Caco-2 (cell line): ENCODE measurements around the gene CEACAM8. TPM values are rescaled to one million over a fixed set of nuclear protein-coding genes. Genes with fewer than 3 reads are reported as not detected.

ENCODE experiments used
- BruUV-seq: library from RNA; stranded (reverse); fragments of 400-500 nt; replicated peaks from 2 replicates; lab custom pipeline; 2021; lab: Mats Ljungman, UMichigan
- CTCF ChIA-PET: fragments of 300-600 bp; sonication (Branson Sonifier 250); formaldehyde crosslinking; loops from one replicate; lab custom pipeline; 2022; ENCODE audit warnings: antibody characterized with exemption; lab: Charles Lee
- POLR2A ChIA-PET: fragments of 300-600 bp; sonication (Branson Sonifier 250); formaldehyde crosslinking; loops from one replicate; lab custom pipeline; 2022; ENCODE audit warnings: antibody characterized with exemption; lab: Charles Lee
- DNase-seq, 2 experiments: peaks; one replicate each; pipeline versions ENCODE4 v3.0.0 to v3.0.0-alpha.2; 2020 to 2022
- H3K27me3 ChIP-seq: replicated peaks from 2 replicates; pipeline ENCODE4 v1.6.0; 2011; ENCODE audit warnings: low read length; ENCODE audit not compliant: control insufficient read depth, insufficient read depth
- H3K36me3 ChIP-seq: 2 replicates; pipeline ENCODE4 v1.5.1; 2011; ENCODE audit warnings: low read length; ENCODE audit not compliant: control insufficient read depth, insufficient read depth
- H3K4me1 ChIP-seq: fragments of 250-450 bp; sonication (Bioruptor Pico); 2 replicates; pipeline ENCODE4 v1.5.1; 2020; ENCODE audit warnings: mild to moderate bottlenecking
- H3K4me3 ChIP-seq: 2 replicates; pipeline ENCODE4 v1.5.1; 2011; ENCODE audit warnings: low read depth, mild to moderate bottlenecking, control low read depth, low read length
- H3K9me3 ChIP-seq: fragments of 250-450 bp; sonication (Bioruptor Pico); 2 replicates; pipeline ENCODE4 v1.5.1; 2020; ENCODE audit warnings: mild to moderate bottlenecking, moderate library complexity
- H3K27ac Mint-ChIP-seq: one replicate; pipeline ENCODE4 v1.8.0; 2022; ENCODE audit warnings: mixed read lengths; ENCODE audit not compliant: unreplicated experiment
- H3K27me3 Mint-ChIP-seq: one replicate; pipeline ENCODE4 v1.8.0; 2022; ENCODE audit warnings: mixed read lengths; ENCODE audit not compliant: insufficient read depth, unreplicated experiment
- H3K36me3 Mint-ChIP-seq: one replicate; pipeline ENCODE4 v1.8.0; 2022; ENCODE audit warnings: mild to moderate bottlenecking, mixed read lengths; ENCODE audit not compliant: insufficient read depth, unreplicated experiment
- H3K4me1 Mint-ChIP-seq: one replicate; pipeline ENCODE4 v1.8.0; 2022; ENCODE audit warnings: low read depth, mixed read lengths; ENCODE audit not compliant: unreplicated experiment
- H3K4me3 Mint-ChIP-seq: one replicate; pipeline ENCODE4 v1.8.0; 2022; ENCODE audit warnings: mild to moderate bottlenecking, moderate library complexity, mixed read lengths; ENCODE audit not compliant: unreplicated experiment
- H3K9me3 Mint-ChIP-seq: one replicate; pipeline ENCODE4 v1.8.0; 2022; ENCODE audit warnings: mixed read lengths; ENCODE audit not compliant: unreplicated experiment
- intact Hi-C: fragments of 100-400 bp; cut with micrococcal nuclease; formaldehyde crosslinking; loops from one replicate; pipeline ENCODE4 v1.10.0; 2022; ENCODE audit not compliant: unreplicated experiment
- total RNA-seq: library from RNA; stranded (reverse); gene quantifications from 2 replicates; pipeline ENCODE4 v1.2.3, GENCODE V29; 2022
- TF ChIP-seq, protein P1 (sequence below), 2 experiments: fragments of 200-600 bp in 1 of 2; IDR thresholded peaks; 1 replicate in 1 of 2; 2 replicates in 1 of 2; pipeline versions ENCODE4 v1.5.1 to v1.8.0; 2011 to 2022; ENCODE audit warnings: antibody characterized with exemption in 1 of 2, control low read depth in 1 of 2, inconsistent platforms in 1 of 2, low read depth in 1 of 2, low read length in 1 of 2, mild to moderate bottlenecking in 1 of 2, moderate library complexity in 1 of 2; ENCODE audit not compliant: insufficient read depth in 1 of 2, severe bottlenecking in 1 of 2, unreplicated experiment in 1 of 2

The CEACAM8 gene
- total RNA-seq, 1 experiment from 2014 or later = not detected

DNA sequence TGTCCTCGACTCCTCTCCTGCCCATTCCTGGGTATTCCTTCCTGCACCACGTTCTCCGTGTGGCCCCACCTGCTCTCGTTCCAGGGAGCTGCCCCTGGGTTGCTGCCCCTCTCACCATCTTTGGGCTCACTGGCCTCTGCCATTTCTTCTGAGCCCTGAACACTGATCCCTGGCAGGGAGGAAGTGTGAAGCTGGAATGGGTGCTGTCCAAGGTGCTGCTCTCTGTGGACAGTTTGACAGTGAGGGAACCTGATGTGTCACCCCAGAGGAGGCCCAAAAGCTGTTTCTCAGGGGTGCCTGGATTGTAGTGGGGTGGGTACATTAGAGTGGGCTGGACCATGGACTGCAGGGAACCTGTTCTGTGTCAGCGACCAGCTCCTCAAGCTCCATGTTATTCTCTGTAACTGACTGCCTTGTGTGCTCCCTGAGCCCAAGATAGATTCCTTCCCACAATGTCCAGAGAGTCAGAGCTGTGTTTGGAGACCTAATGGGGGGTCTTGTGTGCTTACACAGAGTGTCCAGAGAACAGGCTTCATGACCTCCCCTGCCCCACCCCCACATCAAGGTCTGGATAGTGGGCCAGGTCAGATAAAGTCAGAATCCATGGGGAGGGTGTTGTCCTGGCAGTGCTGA, 7.2 kb upstream of the CEACAM8 start:
- no peaks in the 10 kb centered on the region; the same call in 1 of the 2 replicates for H3K9me3 ChIP-seq
- Mint-ChIP-seq H3K27me3 (peaks cover 11% of the 10 kb centered on the region), H3K36me3 (no peaks in the 10 kb centered on the region), H3K4me1 (no peaks in the 10 kb centered on the region), H3K27ac (no peak overlapping the region), H3K4me3 (no peak overlapping the region), H3K9me3 (peaks cover 14% of the 10 kb centered on the region)
- peak; percentile 56 to 69 for DNase-seq
- POLR2A ChIA-PET = interaction anchor here (0.5 kb wide), 1 partner anchor 58 kb away, joined by 3 read pairs; no protein-coding TSS in a partner anchor
- no peaks in the 10 kb centered on the region for H3K36me3 ChIP-seq
- no peaks in the 10 kb centered on the region for H3K27me3 ChIP-seq
- intact Hi-C loops = no loop called here
- CTCF ChIA-PET = interaction anchor here (0.6 to 1.1 kb wide), 3 partner anchors 33 to 90 kb away, joined by 3 to 4 read pairs (median 3); no protein-coding TSS in a partner anchor
- H3K4me3 ChIP-seq = no peak overlapping the region
- no peaks in the 10 kb centered on the region for H3K4me1 ChIP-seq
- TF ChIP-seq, protein P1, sequence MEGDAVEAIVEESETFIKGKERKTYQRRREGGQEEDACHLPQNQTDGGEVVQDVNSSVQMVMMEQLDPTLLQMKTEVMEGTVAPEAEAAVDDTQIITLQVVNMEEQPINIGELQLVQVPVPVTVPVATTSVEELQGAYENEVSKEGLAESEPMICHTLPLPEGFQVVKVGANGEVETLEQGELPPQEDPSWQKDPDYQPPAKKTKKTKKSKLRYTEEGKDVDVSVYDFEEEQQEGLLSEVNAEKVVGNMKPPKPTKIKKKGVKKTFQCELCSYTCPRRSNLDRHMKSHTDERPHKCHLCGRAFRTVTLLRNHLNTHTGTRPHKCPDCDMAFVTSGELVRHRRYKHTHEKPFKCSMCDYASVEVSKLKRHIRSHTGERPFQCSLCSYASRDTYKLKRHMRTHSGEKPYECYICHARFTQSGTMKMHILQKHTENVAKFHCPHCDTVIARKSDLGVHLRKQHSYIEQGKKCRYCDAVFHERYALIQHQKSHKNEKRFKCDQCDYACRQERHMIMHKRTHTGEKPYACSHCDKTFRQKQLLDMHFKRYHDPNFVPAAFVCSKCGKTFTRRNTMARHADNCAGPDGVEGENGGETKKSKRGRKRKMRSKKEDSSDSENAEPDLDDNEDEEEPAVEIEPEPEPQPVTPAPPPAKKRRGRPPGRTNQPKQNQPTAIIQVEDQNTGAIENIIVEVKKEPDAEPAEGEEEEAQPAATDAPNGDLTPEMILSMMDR (IDR thresholded peaks at IDR 0.05; ENCODE audit: insufficient read depth in 1 of 2, low read depth in 1 of 2, low read length in 1 of 2, severe bottlenecking in 1 of 2, unreplicated experiment in 1 of 2) = no peak
- BruUV-seq = no TSS peak

DNA sequence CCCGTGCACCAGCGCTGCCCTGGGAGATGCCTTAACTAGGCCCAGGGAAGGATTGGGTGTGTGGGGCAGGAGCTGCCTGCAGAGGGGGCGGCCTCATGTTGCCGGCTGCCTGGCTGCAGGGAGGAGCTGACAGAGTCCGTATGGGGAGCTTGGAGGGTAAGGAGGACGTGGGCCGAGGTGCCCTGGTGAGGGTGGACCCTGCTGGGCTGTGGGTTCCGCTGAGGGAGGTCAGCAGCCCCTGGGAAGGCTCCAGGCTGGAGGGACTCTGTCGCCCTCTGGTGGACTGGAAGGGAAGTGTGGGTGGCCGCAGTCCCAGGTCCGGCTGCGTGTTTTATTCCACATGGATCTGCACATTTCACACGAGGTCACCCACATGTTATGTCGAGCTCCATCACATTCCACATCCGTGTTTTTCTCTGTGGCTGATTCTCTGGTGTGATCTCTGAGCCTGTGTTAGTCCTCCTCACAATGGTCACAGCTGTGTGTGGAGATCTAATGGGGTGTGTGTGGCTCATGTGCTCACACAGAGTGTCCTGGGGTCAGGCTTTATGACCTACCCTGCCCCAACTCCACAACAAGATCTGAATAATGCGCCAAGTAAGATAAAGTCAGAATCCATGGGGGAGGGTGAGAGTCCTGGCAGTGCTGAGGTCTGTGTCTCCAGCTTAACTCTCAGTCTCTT, 1.8 kb upstream of the CEACAM8 start:
- H3K9me3 Mint-ChIP-seq = peaks cover 14% of the 10 kb centered on the region
- Histone ChIP-seq H3K4me1 (no peaks in the 10 kb centered on the region), H3K27me3 (no peaks in the 10 kb centered on the region), H3K9me3 (no peaks in the 10 kb centered on the region; the same call in 1 of the 2 replicates), H3K4me3 (no peak overlapping the region), H3K36me3 (no peaks in the 10 kb centered on the region)
- intact Hi-C loops = loop anchor here (1.0 kb wide), 3 partner anchors 29 to 146 kb away; no protein-coding TSS in a partner anchor
- no peaks in the 10 kb centered on the region for H3K36me3 Mint-ChIP-seq
- TF ChIP-seq, protein P1 (IDR thresholded peaks at IDR 0.05; ENCODE audit: insufficient read depth in 1 of 2, low read depth in 1 of 2, low read length in 1 of 2, severe bottlenecking in 1 of 2, unreplicated experiment in 1 of 2) = peak; percentile 94 to 98
- DNase-seq = peak in 1 of 2 experiments; percentile 69
- H3K27ac Mint-ChIP-seq = no peak overlapping the region
- ChIA-PET POLR2A (no interaction called here), CTCF (interaction anchor here (0.8 to 1.3 kb wide), 3 partner anchors 30 to 156 kb away, joined by 3 to 6 read pairs (median 3); no protein-coding TSS in a partner anchor)
- peaks cover 3% of the 10 kb centered on the region for H3K27me3 Mint-ChIP-seq
- H3K4me1 Mint-ChIP-seq = no peaks in the 10 kb centered on the region
- no peak overlapping the region for H3K4me3 Mint-ChIP-seq
- BruUV-seq = no TSS peak

DNA sequence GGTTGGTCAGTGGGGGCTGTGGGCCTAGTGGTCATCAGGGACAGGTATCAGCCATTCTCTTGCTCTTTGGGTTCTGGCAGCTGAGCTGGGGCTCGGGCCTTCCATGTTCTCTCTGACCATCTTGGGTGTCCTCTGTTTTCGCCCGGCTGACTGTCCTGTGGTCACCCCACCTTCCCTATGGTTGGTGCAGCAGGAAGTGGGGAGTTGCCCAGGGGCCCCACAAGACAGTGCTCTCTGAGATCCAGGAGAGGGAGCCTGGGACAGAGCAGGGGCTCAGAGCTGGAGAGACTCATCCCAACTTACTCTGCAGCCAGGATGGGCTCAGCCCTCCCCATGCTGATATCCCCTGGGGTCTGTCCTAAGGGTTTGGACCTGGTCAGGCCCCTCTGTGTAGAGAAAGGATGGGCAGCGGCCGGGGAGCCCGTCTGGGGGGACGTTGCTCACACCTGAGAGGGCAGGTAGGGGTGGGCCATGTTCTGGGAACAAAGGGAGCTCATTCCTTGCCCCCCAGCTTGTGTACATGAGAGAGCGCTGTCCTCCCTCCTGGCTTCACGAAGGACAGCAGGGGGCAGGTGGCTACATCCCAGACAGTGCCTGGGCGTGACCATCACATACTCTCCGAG, 937 bp upstream of the CEACAM8 start:
- TF ChIP-seq, protein P1 (IDR thresholded peaks at IDR 0.05; ENCODE audit: insufficient read depth in 1 of 2, low read depth in 1 of 2, low read length in 1 of 2, severe bottlenecking in 1 of 2, unreplicated experiment in 1 of 2) = no peak
- peaks cover 6% of the 10 kb centered on the region for H3K27me3 Mint-ChIP-seq
- BruUV-seq = no TSS peak

More for the DNA sequence above, 937 bp upstream of the CEACAM8 start:
- Mint-ChIP-seq H3K4me3 (no peak overlapping the region), H3K9me3 (peaks cover 14% of the 10 kb centered on the region), H3K27ac (no peak overlapping the region), H3K36me3 (no peaks in the 10 kb centered on the region), H3K4me1 (no peaks in the 10 kb centered on the region)
- Histone ChIP-seq H3K27me3 (no peaks in the 10 kb centered on the region), H3K4me3 (no peak overlapping the region), H3K36me3 (no peaks in the 10 kb centered on the region), H3K4me1 (no peaks in the 10 kb centered on the region), H3K9me3 (no peaks in the 10 kb centered on the region; the same call in 1 of the 2 replicates)
- POLR2A ChIA-PET = no interaction called here
- CTCF ChIA-PET = interaction anchor here (0.5 to 0.8 kb wide), 2 partner anchors 155 to 486 kb away, joined by 3 to 4 read pairs; no protein-coding TSS in a partner anchor
- intact Hi-C loops = loop anchor here (1.0 kb wide), 3 partner anchors 28 to 145 kb away; no protein-coding TSS in a partner anchor
- no peak for DNase-seq
